GM13977 (cell line): ENCODE results near the gene CDH13.

Experiments
- DNase-seq: peaks from one replicate; pipeline ENCODE4 v3.0.0; 2012; ENCODE audit warnings: low spot score
- CTCF ChIP-seq: IDR thresholded peaks from 2 replicates; pipeline ENCODE4 v1.5.1; 2012; ENCODE audit warnings: mild to moderate bottlenecking, control low read depth; ENCODE audit not compliant: insufficient read depth; ENCODE audit errors: extremely low read depth, missing control alignments
- in situ Hi-C: fragments of 300-500 bp; cut with MboI; formaldehyde crosslinking; loops from one replicate; pipeline ENCODE4 v1.12.0; 2022; ENCODE audit warnings: low sequenced_read_pairs, low pct_unique_long_range_greater_than_20kb, mixed read lengths, inconsistent platforms; ENCODE audit not compliant: unreplicated experiment

The CDH13 gene

DNA sequence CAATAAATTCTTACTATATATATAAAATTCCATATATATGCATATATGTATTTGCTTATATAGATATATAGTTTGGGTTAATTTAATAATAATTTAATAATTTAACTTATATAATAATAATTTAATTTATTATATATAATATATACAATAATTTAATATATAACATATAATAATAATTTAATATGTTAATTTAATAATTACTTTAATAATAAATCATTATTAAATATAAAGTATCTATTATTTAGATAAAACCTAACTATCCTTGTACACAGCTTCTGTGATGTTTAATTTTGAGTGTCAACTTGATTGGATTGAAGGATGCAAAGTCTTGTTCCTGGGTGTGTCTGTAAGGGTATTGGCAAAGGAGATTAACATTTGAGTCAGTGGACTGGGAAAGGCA, 40.6 kb upstream of the CDH13 start:
- no peak for DNase-seq
- TF ChIP-seq CTCF, result no peak
- in situ Hi-C loops, result no loop called here

- in situ Hi-C loops, result no loop called here
- no peak for TF ChIP-seq CTCF
- no peak for DNase-seq
Measured at GRCh38 chr16:82587289-82587688, 39.5 kb upstream of the CDH13 start.

GRCh38 chr16:82589407-82589806, 37.4 kb upstream of the CDH13 start:
- no peak for DNase-seq
- TF ChIP-seq CTCF, result no peak
- in situ Hi-C loops, result no loop called here

DNA sequence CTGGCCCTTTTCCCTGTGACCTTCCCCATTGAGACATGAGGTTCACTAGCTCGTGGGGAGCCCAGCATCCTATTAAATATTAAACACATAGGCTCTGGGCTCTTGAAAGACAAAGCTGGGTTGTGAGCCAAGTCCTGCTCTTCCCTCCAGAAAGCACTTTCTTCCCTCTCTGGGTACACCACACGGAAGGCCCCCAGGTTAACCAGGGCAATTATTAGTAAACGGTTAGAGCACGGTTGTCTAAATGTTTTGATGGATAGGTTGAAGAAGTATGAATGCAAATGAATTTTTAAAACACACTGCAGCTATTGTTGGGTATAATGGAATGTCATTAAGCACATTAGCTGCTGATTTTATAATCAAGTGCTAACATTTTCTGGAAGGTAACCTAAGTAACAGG, 32.7 kb upstream of the CDH13 start:
- DNase-seq, result no peak
- no peak for TF ChIP-seq CTCF
- in situ Hi-C loops, result no loop called here

DNA sequence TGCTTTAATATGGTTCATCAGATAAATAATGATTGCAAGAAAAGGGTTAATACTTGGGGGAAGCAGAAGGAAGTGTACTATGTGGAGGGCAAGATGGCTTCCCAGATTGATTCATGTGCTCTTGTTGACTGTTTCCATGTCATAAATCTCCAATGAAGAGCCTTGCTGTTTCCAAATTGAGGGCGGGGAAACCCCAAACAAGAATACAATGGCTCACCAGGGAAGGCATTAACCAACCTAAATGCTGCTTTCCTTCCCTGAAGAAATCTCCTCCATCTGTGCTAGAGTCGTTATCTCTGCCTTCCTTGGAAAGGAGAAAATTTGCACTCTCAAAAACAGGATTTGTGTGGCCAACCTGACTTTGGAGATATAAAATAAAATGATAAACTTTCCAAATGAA, 28.0 kb upstream of the CDH13 start:
- in situ Hi-C loops, result no loop called here
- TF ChIP-seq CTCF, result no peak
- no peak for DNase-seq

GRCh38 chr16:82601989-82602640, 24.7 kb upstream of the CDH13 start:
- no peak for DNase-seq
- no peak for TF ChIP-seq CTCF
- in situ Hi-C loops, result no loop called here
